GM18505 (cell line): Measurements from ENCODE around the gene TP53TG3E.
"Not testable (repeated sequence)": the region's sequence is repeated elsewhere in the genome, so short reads cannot be mapped to it uniquely, and the experiment has no call there.

Source experiments
- ATAC-seq: cut with Tn5 transposase; IDR thresholded peaks from one replicate; pipeline ENCODE4 v1.9.1; 2021; ENCODE audit not compliant: unreplicated experiment

Gene TP53TG3E

GRCh38 chr16:33304006-33304405 lies at the start of gene TP53TG3E:
Gene TP53TG3E, plus strand, starts transcription at chr16:33304306. Its CDS starts 68 bp downstream, at chr16:33304374.
- ATAC-seq: not testable (repeated sequence)

- not testable (repeated sequence) for ATAC-seq
Observed at GRCh38 chr16:33336226-33337012, 32.3 kb downstream of the TP53TG3E start.

- not testable (repeated sequence) for ATAC-seq
Observed at GRCh38 chr16:33337627-33338542, 33.8 kb downstream of the TP53TG3E start.

GRCh38 chr16:33338543-33338951 lies 34.4 kb downstream of the TP53TG3E start:
- ATAC-seq: not testable (repeated sequence)

GRCh38 chr16:33339093-33340061 lies 35.3 kb downstream of the TP53TG3E start:
- not testable (repeated sequence) for ATAC-seq
